Muscle layer of colon (tissue), 2 donors: ENCODE results near the gene AHNAK.

ENCODE experiments used
- H3K27ac ChIP-seq: one replicate; pipeline ENCODE4 v1.7.0; 2013; ENCODE audit warnings: low read depth, mild to moderate bottlenecking, low read length, moderate library complexity
- H3K27me3 ChIP-seq, 2 donors: one replicate each; pipeline ENCODE4 v1.7.0; 2013; ENCODE audit warnings: low read length in 2 of 2, mild to moderate bottlenecking in 2 of 2; ENCODE audit not compliant: insufficient read depth in 2 of 2, control insufficient read depth in 1 of 2
- H3K36me3 ChIP-seq: one replicate; pipeline ENCODE4 v1.7.0; 2013; ENCODE audit warnings: mild to moderate bottlenecking, low read length; ENCODE audit not compliant: insufficient read depth
- H3K4me1 ChIP-seq: one replicate; pipeline ENCODE4 v1.7.0; 2013; ENCODE audit warnings: mild to moderate bottlenecking, low read length; ENCODE audit not compliant: insufficient read depth
- H3K4me3 ChIP-seq, 2 donors: one replicate each; pipeline ENCODE4 v1.7.0; 2013; ENCODE audit warnings: low read length in 2 of 2, low read depth in 1 of 2, mild to moderate bottlenecking in 1 of 2, moderate library complexity in 1 of 2
- H3K9ac ChIP-seq: one replicate; pipeline ENCODE4 v1.7.0; 2013; ENCODE audit warnings: low read length
- H3K9me3 ChIP-seq: one replicate; pipeline ENCODE4 v1.7.0; 2013; ENCODE audit warnings: mild to moderate bottlenecking, low read length
- donor health status: abdominal sarcoma.
- donor health status: Adenocarcinoma of cecum.

AHNAK gene

GRCh38 chr11:62498492-62499286 lies 47.9 kb downstream of the AHNAK start:
- Histone ChIP-seq H3K27ac (no peak overlapping the region), H3K4me1 (peaks cover 43% of the 10 kb centered on the region)

DNA sequence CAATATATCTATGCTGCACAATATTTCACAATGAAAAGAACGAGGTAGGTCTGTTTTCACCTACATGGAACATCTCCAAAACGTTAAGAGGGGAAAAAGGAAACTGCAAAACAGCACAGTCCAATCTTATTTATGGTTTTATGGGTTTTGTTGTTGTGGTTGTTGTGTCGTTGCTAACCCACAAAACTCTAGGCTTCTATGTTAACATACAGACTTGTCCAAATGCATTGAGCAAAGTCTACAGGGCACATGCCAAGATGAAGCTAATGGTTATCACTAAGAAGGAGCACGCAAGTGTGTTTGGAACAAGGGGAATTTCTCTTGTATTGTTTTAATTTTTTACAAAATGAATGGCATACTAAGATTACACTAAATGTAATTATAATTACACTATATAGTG lies 48.6 kb downstream of the AHNAK start:
- Histone ChIP-seq H3K4me3 (no peak overlapping the region), H3K27ac (no peak overlapping the region), H3K27me3 (no peaks in the 10 kb centered on the region), H3K36me3 (no peaks in the 10 kb centered on the region), H3K4me1 (peaks cover 37% of the 10 kb centered on the region), H3K9ac (no peak overlapping the region), H3K9me3 (no peaks in the 10 kb centered on the region)

More at GRCh38 chr11:62498492-62499286, 47.9 kb downstream of the AHNAK start:
- no peaks in the 10 kb centered on the region for H3K36me3 ChIP-seq
- no peaks in the 10 kb centered on the region for H3K27me3 ChIP-seq
- no peaks in the 10 kb centered on the region for H3K9me3 ChIP-seq
- no peak overlapping the region for H3K9ac ChIP-seq
- no peak overlapping the region for H3K4me3 ChIP-seq

GRCh38 chr11:62497132-62497801 lies 49.3 kb downstream of the AHNAK start:
- H3K9me3 ChIP-seq, result no peaks in the 10 kb centered on the region
- no peaks in the 10 kb centered on the region for H3K36me3 ChIP-seq
- H3K9ac ChIP-seq, result no peak overlapping the region
- peaks cover 30% of the 10 kb centered on the region for H3K4me1 ChIP-seq
- H3K4me3 ChIP-seq, result no peak overlapping the region
- no peaks in the 10 kb centered on the region for H3K27me3 ChIP-seq
- H3K27ac ChIP-seq, result no peak overlapping the region

GRCh38 chr11:62496676-62497075 lies 49.9 kb downstream of the AHNAK start:
- Histone ChIP-seq H3K9me3 (no peaks in the 10 kb centered on the region), H3K4me3 (no peak overlapping the region), H3K9ac (no peak overlapping the region), H3K36me3 (no peaks in the 10 kb centered on the region), H3K4me1 (peaks cover 24% of the 10 kb centered on the region), H3K27me3 (no peaks in the 10 kb centered on the region), H3K27ac (no peak overlapping the region)

DNA sequence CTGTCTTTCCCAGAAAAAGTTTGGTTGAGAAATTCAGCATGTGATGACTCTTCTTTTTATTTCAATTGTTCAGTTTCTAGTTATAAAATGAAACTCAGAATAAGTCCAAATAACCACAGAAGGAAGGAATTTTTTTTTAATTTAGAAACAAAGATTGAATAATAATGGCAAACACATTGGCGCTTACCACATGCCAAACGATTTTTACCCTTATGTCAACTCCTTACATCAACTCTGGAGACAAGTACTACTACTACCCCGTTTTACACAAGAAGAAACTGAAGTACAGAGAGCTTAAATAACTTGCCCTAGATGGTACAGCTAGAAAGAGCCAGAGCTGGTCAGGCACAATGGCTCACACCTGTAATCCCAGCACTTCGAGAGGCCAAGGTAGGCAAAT lies 52.4 kb downstream of the AHNAK start:
- H3K36me3 ChIP-seq, result no peaks in the 10 kb centered on the region
- no peak overlapping the region for H3K27ac ChIP-seq
- H3K27me3 ChIP-seq, result no peaks in the 10 kb centered on the region
- peaks cover 6% of the 10 kb centered on the region for H3K4me1 ChIP-seq
- H3K9ac ChIP-seq, result no peak overlapping the region
- H3K9me3 ChIP-seq, result no peaks in the 10 kb centered on the region
- H3K4me3 ChIP-seq, result no peak overlapping the region

DNA sequence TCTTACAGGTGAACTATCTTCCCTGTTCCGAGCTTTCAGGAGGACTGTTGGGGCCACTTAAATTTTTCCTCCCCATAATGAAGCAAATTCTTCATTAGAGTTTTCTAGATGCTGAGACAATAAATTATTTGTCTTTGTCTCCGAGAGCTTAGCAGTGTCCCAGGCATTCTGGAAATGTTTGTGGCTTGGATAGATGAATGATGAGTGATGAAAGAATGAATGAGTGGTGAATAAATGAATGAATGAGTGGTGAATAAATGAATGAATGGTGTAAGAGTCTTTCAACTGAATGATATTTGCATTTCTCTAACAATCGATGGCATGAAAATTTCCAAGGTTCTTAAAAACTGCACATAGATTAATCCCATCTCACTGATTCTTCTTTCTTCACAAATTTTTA lies 52.8 kb downstream of the AHNAK start:
- Histone ChIP-seq H3K36me3 (no peaks in the 10 kb centered on the region), H3K27me3 (no peaks in the 10 kb centered on the region), H3K27ac (no peak overlapping the region), H3K4me3 (no peak overlapping the region), H3K4me1 (peaks cover 10% of the 10 kb centered on the region), H3K9me3 (no peaks in the 10 kb centered on the region), H3K9ac (no peak overlapping the region)

DNA sequence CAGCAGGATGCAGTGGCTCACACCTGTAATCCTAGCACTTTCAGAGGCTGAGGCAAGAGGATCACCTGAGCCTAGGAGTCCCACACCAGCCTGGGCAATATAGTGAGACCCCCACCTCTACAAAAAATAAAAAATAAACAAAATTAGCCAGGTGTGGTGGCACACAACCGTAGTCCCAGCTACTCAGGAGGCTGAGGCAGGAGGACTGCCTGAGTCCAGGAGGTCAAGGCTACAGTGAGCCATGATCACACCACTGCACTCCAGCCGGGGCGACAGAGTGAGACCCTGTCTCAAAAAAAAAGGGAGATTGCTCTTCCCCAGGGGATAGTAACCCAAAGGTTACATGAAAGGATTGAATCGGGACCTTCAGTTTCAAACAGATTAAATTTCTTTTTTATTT lies 54.0 kb downstream of the AHNAK start:
- Histone ChIP-seq H3K27me3 (no peaks in the 10 kb centered on the region), H3K9me3 (no peaks in the 10 kb centered on the region), H3K4me1 (peaks cover 19% of the 10 kb centered on the region), H3K9ac (no peak overlapping the region), H3K27ac (no peak overlapping the region), H3K4me3 (no peak overlapping the region), H3K36me3 (no peaks in the 10 kb centered on the region)

- Histone ChIP-seq H3K4me3 (no peak overlapping the region), H3K9ac (no peak overlapping the region), H3K27ac (no peak overlapping the region)
These were observed 54.9 kb downstream of the AHNAK start for GRCh38 chr11:62491571-62492329.

GRCh38 chr11:62489204-62489603 lies 57.4 kb downstream of the AHNAK start:
- H3K9me3 ChIP-seq, result no peaks in the 10 kb centered on the region
- H3K4me1 ChIP-seq, result peaks cover 20% of the 10 kb centered on the region
- no peaks in the 10 kb centered on the region for H3K36me3 ChIP-seq
- no peak overlapping the region for H3K27ac ChIP-seq
- no peak overlapping the region for H3K4me3 ChIP-seq
- H3K27me3 ChIP-seq, result no peaks in the 10 kb centered on the region
- no peak overlapping the region for H3K9ac ChIP-seq

More at GRCh38 chr11:62491571-62492329, 54.9 kb downstream of the AHNAK start:
- H3K4me1 ChIP-seq, result peaks cover 20% of the 10 kb centered on the region
- no peaks in the 10 kb centered on the region for H3K9me3 ChIP-seq
- H3K36me3 ChIP-seq, result no peaks in the 10 kb centered on the region
- H3K27me3 ChIP-seq, result no peaks in the 10 kb centered on the region

DNA sequence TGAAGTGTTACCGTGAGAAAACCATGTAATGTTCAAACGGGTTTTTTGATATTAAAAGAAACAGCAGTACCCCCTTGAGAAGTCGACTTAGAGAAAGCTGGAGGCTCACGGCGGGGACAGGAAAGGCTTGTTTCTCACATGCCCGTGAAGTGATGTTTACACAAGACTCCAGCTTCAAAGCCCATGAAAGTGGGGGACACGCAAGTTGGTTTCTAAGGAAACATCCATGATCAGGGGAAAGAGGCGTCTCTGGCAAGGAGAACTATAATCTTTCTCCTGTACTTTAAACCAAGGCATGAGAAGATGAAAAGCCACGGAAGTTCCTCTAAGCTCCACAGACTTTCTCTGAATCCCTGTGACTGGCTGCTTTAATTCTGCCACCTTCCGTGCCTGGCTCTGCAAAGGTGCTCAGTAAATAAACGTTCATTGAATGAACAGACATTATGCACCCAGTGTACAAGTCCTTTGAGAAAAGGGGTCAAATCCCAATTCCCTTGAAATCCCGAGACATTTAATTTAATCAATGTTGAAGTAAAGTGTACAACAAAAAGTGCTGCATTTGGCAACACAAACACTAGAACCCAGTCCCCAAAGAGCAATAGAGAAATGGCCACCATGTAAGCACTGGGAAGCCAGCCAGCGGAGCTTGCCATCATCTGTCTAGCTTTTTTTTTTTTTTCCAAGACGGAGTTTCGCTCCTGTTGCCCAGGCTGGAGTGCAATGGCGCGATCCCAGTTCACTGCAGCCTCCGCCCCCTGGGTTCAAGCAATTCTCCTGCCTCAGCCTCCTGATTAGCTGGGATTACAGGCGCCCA lies 58.7 kb downstream of the AHNAK start:
- Histone ChIP-seq H3K4me3 (no peak overlapping the region), H3K4me1 (peaks cover 20% of the 10 kb centered on the region), H3K27ac (no peak overlapping the region), H3K36me3 (no peaks in the 10 kb centered on the region), H3K9ac (no peak overlapping the region), H3K27me3 (no peaks in the 10 kb centered on the region), H3K9me3 (no peaks in the 10 kb centered on the region)

GRCh38 chr11:62487136-62487535 lies 59.5 kb downstream of the AHNAK start:
- Histone ChIP-seq H3K27me3 (no peaks in the 10 kb centered on the region), H3K9ac (no peak overlapping the region), H3K27ac (no peak overlapping the region), H3K9me3 (no peaks in the 10 kb centered on the region), H3K4me1 (peaks cover 20% of the 10 kb centered on the region), H3K36me3 (no peaks in the 10 kb centered on the region), H3K4me3 (no peak overlapping the region)
